HEK293 (cell line): ENCODE data around the gene SEC16A.

ENCODE experiments used
- CTCF ChIA-PET: fragments of 350-600 bp; formaldehyde crosslinking; extraction: SDS; loops from one replicate; lab custom pipeline; 2021; ENCODE audit warnings: antibody characterized with exemption; lab: Yijun Ruan, JAX
- POLR2A ChIA-PET: fragments of 300-600 bp; formaldehyde crosslinking; extraction: SDS; loops from one replicate; lab custom pipeline; 2020; ENCODE audit warnings: antibody characterized with exemption, inconsistent platforms; lab: Yijun Ruan, JAX
- H3K27ac ChIP-seq: fragments of 200-500 bp; sonication (Bioruptor generic); 2 replicates; pipeline ENCODE4 v1.5.1; 2014; ENCODE audit warnings: low read depth, low read length, control low read depth, inconsistent platforms; ENCODE audit errors: extremely low read depth
- H3K36me3 ChIP-seq, 2 experiments: fragments of 200-500 bp in 1 of 2; sonication (Bioruptor generic) in 1 of 2; 1 replicate in 1 of 2; 2 replicates in 1 of 2; pipeline ENCODE4 v1.5.1; 2014 to 2017; ENCODE audit warnings: inconsistent platforms in 2 of 2, low read length in 2 of 2; ENCODE audit not compliant: control insufficient read depth in 2 of 2, insufficient read depth in 1 of 2
- H3K4me1 ChIP-seq: fragments of 200-500 bp; sonication (Bioruptor generic); 2 replicates; pipeline ENCODE4 v1.5.1; 2014; ENCODE audit warnings: mild to moderate bottlenecking, low read length, inconsistent platforms; ENCODE audit not compliant: control insufficient read depth, insufficient read depth
- H3K4me3 ChIP-seq: 2 replicates; pipeline ENCODE4 v1.5.1; 2011; ENCODE audit warnings: low read depth, mild to moderate bottlenecking, control low read depth, low read length, moderate library complexity
- H3K9me3 ChIP-seq: fragments of 200-500 bp; sonication (Bioruptor generic); 2 replicates; pipeline ENCODE4 v1.5.1; 2014; ENCODE audit warnings: low read depth, low read length, inconsistent platforms; ENCODE audit not compliant: control insufficient read depth, insufficient read depth
- BCL11A ChIP-seq: fragments of 450-650 bp; formaldehyde crosslinking; IDR thresholded peaks from 2 replicates; pipeline ENCODE4 v1.5.1; 2016; ENCODE audit warnings: low read depth, missing biosample characterization, missing genetic modification characterization
- BCL11B ChIP-seq: fragments of 450-650 bp; formaldehyde crosslinking; IDR thresholded peaks from 2 replicates; pipeline ENCODE4 v1.5.1; 2016; ENCODE audit warnings: low read depth, missing biosample characterization, missing genetic modification characterization
- FEZF1 ChIP-seq: fragments of 450-650 bp; formaldehyde crosslinking; IDR thresholded peaks from 2 replicates; pipeline ENCODE4 v1.5.1; 2016; ENCODE audit warnings: missing biosample characterization, missing genetic modification characterization
- GFI1B ChIP-seq: fragments of 450-650 bp; formaldehyde crosslinking; IDR thresholded peaks from 2 replicates; pipeline ENCODE4 v1.5.1; 2016; ENCODE audit warnings: missing biosample characterization, missing genetic modification characterization
- KLF1 ChIP-seq: fragments of 450-650 bp; formaldehyde crosslinking; IDR thresholded peaks from 2 replicates; pipeline ENCODE4 v1.5.1; 2016; ENCODE audit warnings: missing biosample characterization, missing genetic modification characterization
- KLF10 ChIP-seq: fragments of 450-650 bp; IDR thresholded peaks from 2 replicates; pipeline ENCODE4 v1.5.1; 2018; ENCODE audit warnings: missing biosample characterization, mild to moderate bottlenecking, missing genetic modification characterization
- KLF8 ChIP-seq: fragments of 450-650 bp; formaldehyde crosslinking; IDR thresholded peaks from 2 replicates; pipeline ENCODE4 v1.5.1; 2016; ENCODE audit warnings: missing biosample characterization, missing genetic modification characterization
- PRDM1 ChIP-seq: fragments of 450-650 bp; formaldehyde crosslinking; IDR thresholded peaks from 2 replicates; pipeline ENCODE4; 2016; ENCODE audit warnings: missing biosample characterization, missing genetic modification characterization
- TRIM28 ChIP-seq: IDR thresholded peaks from 2 replicates; pipeline ENCODE4 v1.6.1; 2011; ENCODE audit warnings: low read length, control low read depth, borderline replicate concordance
- ZEB2 ChIP-seq: fragments of 450-650 bp; formaldehyde crosslinking; IDR thresholded peaks from 2 replicates; pipeline ENCODE4 v1.5.1; 2016; ENCODE audit warnings: missing biosample characterization, missing genetic modification characterization
- ZFHX2 ChIP-seq: fragments of 450-650 bp; formaldehyde crosslinking; conservative IDR thresholded peaks from 2 replicates; pipeline ENCODE4 v1.5.1; 2016; ENCODE audit warnings: missing biosample characterization, missing genetic modification characterization
- ZNF211 ChIP-seq: fragments of 450-650 bp; formaldehyde crosslinking; IDR thresholded peaks from 2 replicates; pipeline ENCODE4 v1.5.1; 2016; ENCODE audit warnings: low read depth, missing biosample characterization, missing genetic modification characterization
- ZNF324 ChIP-seq: fragments of 450-650 bp; formaldehyde crosslinking; IDR thresholded peaks from 2 replicates; pipeline ENCODE4 v1.5.1; 2016; ENCODE audit warnings: missing biosample characterization, missing genetic modification characterization
- ZNF423 ChIP-seq: fragments of 450-650 bp; formaldehyde crosslinking; IDR thresholded peaks from 2 replicates; pipeline ENCODE4 v1.5.1; 2016; ENCODE audit warnings: missing biosample characterization, missing genetic modification characterization
- ZNF433 ChIP-seq: fragments of 450-650 bp; formaldehyde crosslinking; IDR thresholded peaks from 2 replicates; pipeline ENCODE4 v1.5.1; 2016; ENCODE audit warnings: missing biosample characterization, missing genetic modification characterization, low read depth
- ZNF548 ChIP-seq: fragments of 450-650 bp; formaldehyde crosslinking; IDR thresholded peaks from 2 replicates; pipeline ENCODE4 v1.5.1; 2016; ENCODE audit warnings: missing biosample characterization, missing genetic modification characterization
- ZNF747 ChIP-seq: fragments of 450-650 bp; formaldehyde crosslinking; IDR thresholded peaks from 2 replicates; pipeline ENCODE4 v1.5.1; 2016; ENCODE audit warnings: missing biosample characterization, missing genetic modification characterization
- ZNF837 ChIP-seq: fragments of 450-650 bp; formaldehyde crosslinking; IDR thresholded peaks from 2 replicates; pipeline ENCODE4 v1.5.1; 2016; ENCODE audit warnings: missing biosample characterization, missing genetic modification characterization
- TF ChIP-seq, protein P1 (sequence below): fragments of 450-650 bp; formaldehyde crosslinking; IDR thresholded peaks from 2 replicates; pipeline ENCODE4; 2016; ENCODE audit warnings: missing biosample characterization, missing genetic modification characterization
- TF ChIP-seq, protein P2 (sequence below): fragments of 450-650 bp; formaldehyde crosslinking; IDR thresholded peaks from 2 replicates; pipeline ENCODE4 v1.5.1; 2016; ENCODE audit warnings: missing biosample characterization, missing genetic modification characterization
- TF ChIP-seq, protein P3 (sequence below): fragments of 450-650 bp; formaldehyde crosslinking; IDR thresholded peaks from 2 replicates; pipeline ENCODE4 v1.5.1; 2017; ENCODE audit warnings: missing biosample characterization, missing genetic modification characterization
- TF ChIP-seq, protein P4 (sequence below): fragments of 450-650 bp; formaldehyde crosslinking; IDR thresholded peaks from 2 replicates; pipeline ENCODE4 v1.5.1; 2016; ENCODE audit warnings: missing biosample characterization, missing genetic modification characterization

The SEC16A gene

DNA sequence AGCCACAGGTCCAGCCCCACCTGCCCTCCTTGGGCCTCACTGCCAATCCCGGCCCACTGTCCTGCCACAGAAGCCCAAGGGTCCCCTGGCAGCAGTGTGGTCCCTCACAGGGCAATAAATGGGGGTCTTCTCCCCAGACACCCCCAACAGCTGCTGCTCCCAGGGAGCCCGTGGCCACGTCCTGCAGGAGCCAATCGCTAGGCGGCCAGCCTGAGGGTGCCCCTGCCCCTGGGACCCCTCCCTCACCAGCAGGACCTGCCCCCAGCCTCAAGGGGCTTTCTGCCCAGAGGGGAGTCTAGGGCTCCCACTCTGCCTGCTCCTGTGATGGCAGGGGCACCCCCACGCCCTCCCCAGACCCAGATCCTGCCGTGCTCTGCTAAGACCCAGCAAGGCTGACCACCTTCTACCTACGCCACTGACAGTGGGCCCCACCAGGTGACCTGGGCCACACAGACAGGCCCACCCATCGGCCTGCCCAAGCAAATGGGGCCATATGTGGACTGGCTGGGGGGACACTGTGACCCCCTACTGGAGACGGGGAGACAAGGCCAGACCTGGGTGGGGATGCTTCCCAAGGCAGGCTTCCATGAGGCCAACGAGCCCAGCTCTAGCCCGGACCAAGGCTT lies 46.0 kb upstream of the SEC16A start (continued):
- TF ChIP-seq, protein P1, sequence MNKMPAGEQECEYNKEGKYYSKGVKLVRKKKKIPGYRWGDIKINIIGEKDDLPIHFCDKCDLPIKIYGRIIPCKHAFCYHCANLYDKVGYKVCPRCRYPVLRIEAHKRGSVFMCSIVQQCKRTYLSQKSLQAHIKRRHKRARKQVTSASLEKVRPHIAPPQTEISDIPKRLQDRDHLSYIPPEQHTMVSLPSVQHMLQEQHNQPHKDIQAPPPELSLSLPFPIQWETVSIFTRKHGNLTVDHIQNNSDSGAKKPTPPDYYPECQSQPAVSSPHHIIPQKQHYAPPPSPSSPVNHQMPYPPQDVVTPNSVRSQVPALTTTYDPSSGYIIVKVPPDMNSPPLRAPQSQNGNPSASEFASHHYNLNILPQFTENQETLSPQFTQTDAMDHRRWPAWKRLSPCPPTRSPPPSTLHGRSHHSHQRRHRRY (tag by site-specific recombination) = no peak

DNA sequence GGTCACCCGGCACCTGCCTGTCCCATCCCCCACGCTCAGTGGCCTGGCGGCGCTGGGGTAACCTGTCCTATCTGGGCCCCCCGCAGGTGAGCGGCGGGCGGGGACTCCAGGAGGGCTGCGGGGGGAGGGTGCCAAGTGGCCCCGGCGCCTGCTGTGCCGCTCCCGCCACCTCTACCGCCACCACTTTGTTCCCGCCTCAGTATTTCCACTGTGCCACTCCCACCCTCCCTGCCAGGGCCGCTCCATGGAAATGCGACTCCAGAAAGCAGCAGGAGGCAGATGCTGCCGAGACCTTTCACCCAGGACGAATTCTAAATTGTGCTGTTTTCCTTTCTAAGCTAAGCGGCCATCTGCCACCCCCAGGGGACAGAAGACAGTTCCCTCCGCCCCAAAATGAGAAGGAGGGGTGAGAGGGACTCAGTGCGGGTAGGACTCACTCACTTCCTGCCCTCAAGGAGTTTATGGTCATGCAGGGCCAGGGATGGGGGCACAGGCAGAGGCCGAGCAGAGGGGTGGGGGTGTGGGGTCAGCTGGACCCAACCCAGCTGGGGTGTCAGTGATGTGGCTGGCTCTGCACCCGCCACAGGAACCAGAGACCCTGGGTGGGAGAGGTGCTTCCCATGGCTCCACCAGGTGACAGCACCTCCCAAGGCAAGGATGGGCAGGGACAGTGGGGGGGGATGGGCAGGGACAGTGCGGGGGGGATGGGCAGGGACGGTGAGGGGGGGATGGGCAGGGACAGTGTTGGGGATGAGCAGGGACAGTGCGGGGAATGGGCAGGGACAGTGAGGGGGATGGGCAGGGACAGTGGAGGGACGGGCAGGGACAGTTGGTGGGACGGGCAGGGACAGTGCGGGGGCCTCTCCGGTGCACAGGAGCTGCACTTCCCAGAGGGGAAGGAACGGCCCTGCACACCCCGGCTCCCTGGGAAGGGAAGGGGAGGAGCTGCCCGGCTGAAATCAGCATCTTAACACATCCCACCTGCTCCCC lies 45.2 kb upstream of the SEC16A start:
- Histone ChIP-seq H3K4me1 (0 out of 2 replicates have a peak, but pooled peaks cover 4% of the 10 kb centered on the region), H3K27ac (no peak overlapping the region), H3K9me3 (no peaks in the 10 kb centered on the region), H3K4me3 (no peak overlapping the region), H3K36me3 (peaks cover 0 to 4% of the 10 kb centered on the region in 2 experiments; a peak in 1 of 3 replicates)
- CTCF ChIA-PET = interaction anchor here (1.1 to 1.6 kb wide), 2 partner anchors 42 to 97 kb away, joined by 3 to 4 read pairs; no protein-coding TSS in a partner anchor
- POLR2A ChIA-PET = interaction anchor here (0.6 to 1.2 kb wide), 3 partner anchors 12 to 723 kb away, joined by 3 to 6 read pairs (median 4); partner anchors contain the start of gene STPG3
- TF ChIP-seq, protein P2, sequence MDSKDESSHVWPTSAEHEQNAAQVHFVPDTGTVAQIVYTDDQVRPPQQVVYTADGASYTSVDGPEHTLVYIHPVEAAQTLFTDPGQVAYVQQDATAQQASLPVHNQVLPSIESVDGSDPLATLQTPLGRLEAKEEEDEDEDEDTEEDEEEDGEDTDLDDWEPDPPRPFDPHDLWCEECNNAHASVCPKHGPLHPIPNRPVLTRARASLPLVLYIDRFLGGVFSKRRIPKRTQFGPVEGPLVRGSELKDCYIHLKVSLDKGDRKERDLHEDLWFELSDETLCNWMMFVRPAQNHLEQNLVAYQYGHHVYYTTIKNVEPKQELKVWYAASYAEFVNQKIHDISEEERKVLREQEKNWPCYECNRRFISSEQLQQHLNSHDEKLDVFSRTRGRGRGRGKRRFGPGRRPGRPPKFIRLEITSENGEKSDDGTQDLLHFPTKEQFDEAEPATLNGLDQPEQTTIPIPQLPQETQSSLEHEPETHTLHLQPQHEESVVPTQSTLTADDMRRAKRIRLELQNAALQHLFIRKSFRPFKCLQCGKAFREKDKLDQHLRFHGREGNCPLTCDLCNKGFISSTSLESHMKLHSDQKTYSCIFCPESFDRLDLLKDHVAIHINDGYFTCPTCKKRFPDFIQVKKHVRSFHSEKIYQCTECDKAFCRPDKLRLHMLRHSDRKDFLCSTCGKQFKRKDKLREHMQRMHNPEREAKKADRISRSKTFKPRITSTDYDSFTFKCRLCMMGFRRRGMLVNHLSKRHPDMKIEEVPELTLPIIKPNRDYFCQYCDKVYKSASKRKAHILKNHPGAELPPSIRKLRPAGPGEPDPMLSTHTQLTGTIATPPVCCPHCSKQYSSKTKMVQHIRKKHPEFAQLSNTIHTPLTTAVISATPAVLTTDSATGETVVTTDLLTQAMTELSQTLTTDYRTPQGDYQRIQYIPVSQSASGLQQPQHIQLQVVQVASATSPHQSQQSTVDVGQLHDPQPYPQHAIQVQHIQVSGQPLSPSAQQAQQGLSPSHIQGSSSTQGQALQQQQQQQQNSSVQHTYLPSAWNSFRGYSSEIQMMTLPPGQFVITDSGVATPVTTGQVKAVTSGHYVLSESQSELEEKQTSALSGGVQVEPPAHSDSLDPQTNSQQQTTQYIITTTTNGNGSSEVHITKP (tag by site-specific recombination) = no peak; the same call in 1 of the 2 replicates
- TF ChIP-seq KLF10 (tag by site-specific recombination) (no peak), KLF8 (tag by site-specific recombination) (peak; percentile 57), ZNF211 (no peak), GFI1B (no peak), KLF1 (peak; percentile 79), ZNF324 (tag by site-specific recombination) (no peak), ZNF837 (tag by site-specific recombination) (no peak), ZNF747 (tag by site-specific recombination) (no peak), ZNF423 (tag by site-specific recombination) (peak; percentile 95), ZNF548 (tag by site-specific recombination) (no peak), BCL11A (peak; percentile 91), TRIM28 (0 out of 2 replicates have a peak, but pooled peaks have one; percentile 12), PRDM1 (tag by site-specific recombination) (peak; percentile 49; the same call in 1 of the 2 replicates), ZFHX2 (tag by site-specific recombination) (0 out of 2 replicates have a peak, but pooled peaks have one; percentile 27), BCL11B (tag by site-specific recombination) (no peak; the same call in none of the 2 replicates), FEZF1 (tag by site-specific recombination) (peak; percentile 40; the same call in 1 of the 2 replicates), ZEB2 (tag by site-specific recombination) (peak; percentile 60), ZNF433 (tag by site-specific recombination) (no peak)
- TF ChIP-seq, protein P3, sequence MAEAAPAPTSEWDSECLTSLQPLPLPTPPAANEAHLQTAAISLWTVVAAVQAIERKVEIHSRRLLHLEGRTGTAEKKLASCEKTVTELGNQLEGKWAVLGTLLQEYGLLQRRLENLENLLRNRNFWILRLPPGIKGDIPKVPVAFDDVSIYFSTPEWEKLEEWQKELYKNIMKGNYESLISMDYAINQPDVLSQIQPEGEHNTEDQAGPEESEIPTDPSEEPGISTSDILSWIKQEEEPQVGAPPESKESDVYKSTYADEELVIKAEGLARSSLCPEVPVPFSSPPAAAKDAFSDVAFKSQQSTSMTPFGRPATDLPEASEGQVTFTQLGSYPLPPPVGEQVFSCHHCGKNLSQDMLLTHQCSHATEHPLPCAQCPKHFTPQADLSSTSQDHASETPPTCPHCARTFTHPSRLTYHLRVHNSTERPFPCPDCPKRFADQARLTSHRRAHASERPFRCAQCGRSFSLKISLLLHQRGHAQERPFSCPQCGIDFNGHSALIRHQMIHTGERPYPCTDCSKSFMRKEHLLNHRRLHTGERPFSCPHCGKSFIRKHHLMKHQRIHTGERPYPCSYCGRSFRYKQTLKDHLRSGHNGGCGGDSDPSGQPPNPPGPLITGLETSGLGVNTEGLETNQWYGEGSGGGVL (tag by site-specific recombination) = peak; percentile 36
- TF ChIP-seq, protein P4, sequence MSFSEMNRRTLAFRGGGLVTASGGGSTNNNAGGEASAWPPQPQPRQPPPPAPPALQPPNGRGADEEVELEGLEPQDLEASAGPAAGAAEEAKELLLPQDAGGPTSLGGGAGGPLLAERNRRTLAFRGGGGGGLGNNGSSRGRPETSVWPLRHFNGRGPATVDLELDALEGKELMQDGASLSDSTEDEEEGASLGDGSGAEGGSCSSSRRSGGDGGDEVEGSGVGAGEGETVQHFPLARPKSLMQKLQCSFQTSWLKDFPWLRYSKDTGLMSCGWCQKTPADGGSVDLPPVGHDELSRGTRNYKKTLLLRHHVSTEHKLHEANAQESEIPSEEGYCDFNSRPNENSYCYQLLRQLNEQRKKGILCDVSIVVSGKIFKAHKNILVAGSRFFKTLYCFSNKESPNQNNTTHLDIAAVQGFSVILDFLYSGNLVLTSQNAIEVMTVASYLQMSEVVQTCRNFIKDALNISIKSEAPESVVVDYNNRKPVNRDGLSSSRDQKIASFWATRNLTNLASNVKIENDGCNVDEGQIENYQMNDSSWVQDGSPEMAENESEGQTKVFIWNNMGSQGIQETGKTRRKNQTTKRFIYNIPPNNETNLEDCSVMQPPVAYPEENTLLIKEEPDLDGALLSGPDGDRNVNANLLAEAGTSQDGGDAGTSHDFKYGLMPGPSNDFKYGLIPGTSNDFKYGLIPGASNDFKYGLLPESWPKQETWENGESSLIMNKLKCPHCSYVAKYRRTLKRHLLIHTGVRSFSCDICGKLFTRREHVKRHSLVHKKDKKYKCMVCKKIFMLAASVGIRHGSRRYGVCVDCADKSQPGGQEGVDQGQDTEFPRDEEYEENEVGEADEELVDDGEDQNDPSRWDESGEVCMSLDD (tag by site-specific recombination) = peak; percentile 43; the same call in 1 of the 2 replicates
